Measurements from ENCODE around the gene TACR2.
"Not testable (repeated sequence)": the region's sequence is repeated elsewhere in the genome, so short reads cannot be mapped to it uniquely, and the experiment has no call there.

The TACR2 gene

GRCh38 chr10:69450395-69450794, 33.7 kb upstream of the TACR2 start:
- not testable (repeated sequence) for DNase-seq

GRCh38 chr10:69449841-69450240, 33.1 kb upstream of the TACR2 start:
- DNase-seq = peak; percentile 61

- DNase-seq = no peak
Measured at GRCh38 chr10:69446650-69447151, 30.0 kb upstream of the TACR2 start.

GRCh38 chr10:69446229-69446628, 29.5 kb upstream of the TACR2 start:
- no peak for DNase-seq

GRCh38 chr10:69445041-69445440, 28.3 kb upstream of the TACR2 start:
- DNase-seq = no peak

- DNase-seq = no peak
Measured at GRCh38 chr10:69443354-69443753, 26.6 kb upstream of the TACR2 start.

GRCh38 chr10:69439813-69440506, 23.2 kb upstream of the TACR2 start:
- no peak for DNase-seq

- DNase-seq = no peak
Measured at GRCh38 chr10:69439350-69439739, 22.6 kb upstream of the TACR2 start.

GRCh38 chr10:69438536-69439349, 22.0 kb upstream of the TACR2 start:
- DNase-seq = no peak

GRCh38 chr10:69437321-69438259, 20.9 kb upstream of the TACR2 start:
- no peak for DNase-seq

- no peak for DNase-seq
Measured at GRCh38 chr10:69435966-69436520, 19.3 kb upstream of the TACR2 start.

GRCh38 chr10:69434926-69435325, 18.2 kb upstream of the TACR2 start:
- no peak for DNase-seq

- DNase-seq = no peak
Measured at GRCh38 chr10:69434169-69434568, 17.5 kb upstream of the TACR2 start.

GRCh38 chr10:69428165-69428564, 11.4 kb upstream of the TACR2 start:
- no peak for DNase-seq

GRCh38 chr10:69426376-69426727, 9.6 kb upstream of the TACR2 start:
- no peak for DNase-seq

- peak; percentile 78 for DNase-seq
Measured at GRCh38 chr10:69425511-69426298, 9.0 kb upstream of the TACR2 start.

GRCh38 chr10:69425041-69425440, 8.3 kb upstream of the TACR2 start:
- DNase-seq = no peak

- no peak for DNase-seq
Measured at GRCh38 chr10:69422676-69423075, 6.0 kb upstream of the TACR2 start.

GRCh38 chr10:69421611-69422308, 5.0 kb upstream of the TACR2 start:
- no peak for DNase-seq

GRCh38 chr10:69419744-69420126, 3.0 kb upstream of the TACR2 start:
- DNase-seq = no peak

- no peak for DNase-seq
Measured at GRCh38 chr10:69419096-69419743, 2.5 kb upstream of the TACR2 start.
